ENCODE results near the gene TRIO.

TRIO gene

GRCh38 chr5:14332038-14332631 is 189.0 kb downstream of the TRIO start:
- Histone ChIP-seq H2BK5ac (ENCODE audit: low read depth, low read length, poor library complexity) (no peak overlapping the region), H4K91ac (ENCODE audit: low read depth, low read length) (no peak overlapping the region), H3K27ac (ENCODE audit: low read depth, low read length) (no peak overlapping the region), H3K27me3 (ENCODE audit: insufficient read depth, low read length) (no peaks in the 10 kb centered on the region), H4K12ac (ENCODE audit: low read depth, low read length) (no peak overlapping the region), H2AFZ (ENCODE audit: insufficient read depth, low read length, poor library complexity) (no peak overlapping the region), H3K4ac (ENCODE audit: low read depth, low read length) (no peak overlapping the region), H3K18ac (ENCODE audit: low read length) (no peak overlapping the region), H3K4me1 (ENCODE audit: control insufficient read depth in 1 of 2, insufficient read depth in 2 of 2, low read length in 2 of 2) (no peaks in the 10 kb centered on the region), H2BK120ac (ENCODE audit: insufficient read depth, low read length, poor library complexity) (no peak overlapping the region), H3K4me2 (ENCODE audit: low read length) (no peak overlapping the region), H2BK12ac (ENCODE audit: low read length) (no peak overlapping the region), H2AK5ac (ENCODE audit: low read length) (no peak overlapping the region), H3K36me3 (ENCODE audit: control insufficient read depth in 1 of 2, insufficient read depth in 2 of 2, low read length in 2 of 2) (peaks cover 22 to 38% of the 10 kb centered on the region in 2 experiments), H3K9ac (ENCODE audit: low read length) (no peak overlapping the region), H3K79me2 (ENCODE audit: control insufficient read depth, insufficient read depth, low read length, poor library complexity) (no peaks in the 10 kb centered on the region), H3K14ac (ENCODE audit: low read length) (no peak overlapping the region), H3K4me3 (ENCODE audit: low read depth, low read length) (no peak overlapping the region), H3K23ac (ENCODE audit: low read length) (no peak overlapping the region), H3K79me1 (ENCODE audit: low read length) (no peaks in the 10 kb centered on the region), H3K9me3 (ENCODE audit: insufficient read depth, low read depth, low read length) (no peaks in the 10 kb centered on the region), H4K8ac (ENCODE audit: low read depth, low read length) (no peak overlapping the region)
- no CpG with 5 or more reads among the region's 6 CpGs for whole genome bisulfite sequencing (ENCODE audit: extremely low coverage, insufficient coverage, insufficient read length)
- DNase-seq: no peak

- H3K9me3 ChIP-seq (ENCODE audit: insufficient read depth, low read depth, low read length): no peaks in the 10 kb centered on the region
- no peak overlapping the region for H4K8ac ChIP-seq (ENCODE audit: low read depth, low read length)
- no peak overlapping the region for H4K91ac ChIP-seq (ENCODE audit: low read depth, low read length)
- no peak overlapping the region for H2AK5ac ChIP-seq (ENCODE audit: low read length)
- H2AFZ ChIP-seq (ENCODE audit: insufficient read depth, low read length, poor library complexity): no peak overlapping the region
- no peaks in the 10 kb centered on the region for H3K27me3 ChIP-seq (ENCODE audit: insufficient read depth, low read length)
- WGBS (ENCODE audit: extremely low coverage, insufficient coverage, insufficient read length): no CpG with 5 or more reads among the region's 10 CpGs
- H3K27ac ChIP-seq (ENCODE audit: low read depth, low read length): no peak overlapping the region
- no peak overlapping the region for H3K14ac ChIP-seq (ENCODE audit: low read length)
- no peak overlapping the region for H3K9ac ChIP-seq (ENCODE audit: low read length)
- peaks cover 26 to 43% of the 10 kb centered on the region in 2 experiments for H3K36me3 ChIP-seq (ENCODE audit: control insufficient read depth in 1 of 2, insufficient read depth in 2 of 2, low read length in 2 of 2)
- H3K18ac ChIP-seq (ENCODE audit: low read length): no peak overlapping the region
- no peak overlapping the region for H2BK5ac ChIP-seq (ENCODE audit: low read depth, low read length, poor library complexity)
- H3K4me3 ChIP-seq (ENCODE audit: low read depth, low read length): no peak overlapping the region
- DNase-seq: no peak
- H4K12ac ChIP-seq (ENCODE audit: low read depth, low read length): no peak overlapping the region
- H3K79me2 ChIP-seq (ENCODE audit: control insufficient read depth, insufficient read depth, low read length, poor library complexity): no peaks in the 10 kb centered on the region
- no peaks in the 10 kb centered on the region for H3K79me1 ChIP-seq (ENCODE audit: low read length)
- H3K4me2 ChIP-seq (ENCODE audit: low read length): no peak overlapping the region
- H2BK120ac ChIP-seq (ENCODE audit: insufficient read depth, low read length, poor library complexity): no peak overlapping the region
- H3K4ac ChIP-seq (ENCODE audit: low read depth, low read length): no peak overlapping the region
- no peak overlapping the region for H2BK12ac ChIP-seq (ENCODE audit: low read length)
- H3K23ac ChIP-seq (ENCODE audit: low read length): no peak overlapping the region
- no peaks in the 10 kb centered on the region for H3K4me1 ChIP-seq (ENCODE audit: control insufficient read depth in 1 of 2, insufficient read depth in 2 of 2, low read length in 2 of 2)
These were observed 189.6 kb downstream of the TRIO start for GRCh38 chr5:14332746-14333145.

- H4K8ac ChIP-seq (ENCODE audit: low read depth, low read length): no peak overlapping the region
- no peaks in the 10 kb centered on the region for H3K4me1 ChIP-seq (ENCODE audit: control insufficient read depth in 1 of 2, insufficient read depth in 2 of 2, low read length in 2 of 2)
- H4K12ac ChIP-seq (ENCODE audit: low read depth, low read length): no peak overlapping the region
- no peaks in the 10 kb centered on the region for H3K79me2 ChIP-seq (ENCODE audit: control insufficient read depth, insufficient read depth, low read length, poor library complexity)
- H2AK5ac ChIP-seq (ENCODE audit: low read length): no peak overlapping the region
- no CpG with 5 or more reads among the region's 7 CpGs for WGBS (ENCODE audit: extremely low coverage, insufficient coverage, insufficient read length)
- H3K36me3 ChIP-seq (ENCODE audit: control insufficient read depth in 1 of 2, insufficient read depth in 2 of 2, low read length in 2 of 2): peaks cover 34 to 44% of the 10 kb centered on the region in 2 experiments
- H3K9ac ChIP-seq (ENCODE audit: low read length): no peak overlapping the region
- H3K18ac ChIP-seq (ENCODE audit: low read length): no peak overlapping the region
- no peak overlapping the region for H2BK5ac ChIP-seq (ENCODE audit: low read depth, low read length, poor library complexity)
- H3K79me1 ChIP-seq (ENCODE audit: low read length): no peaks in the 10 kb centered on the region
- H3K14ac ChIP-seq (ENCODE audit: low read length): no peak overlapping the region
- H3K27me3 ChIP-seq (ENCODE audit: insufficient read depth, low read length): no peaks in the 10 kb centered on the region
- H3K4ac ChIP-seq (ENCODE audit: low read depth, low read length): no peak overlapping the region
- peaks cover 1% of the 10 kb centered on the region for H3K9me3 ChIP-seq (ENCODE audit: insufficient read depth, low read depth, low read length)
- no peak overlapping the region for H4K91ac ChIP-seq (ENCODE audit: low read depth, low read length)
- H3K4me3 ChIP-seq (ENCODE audit: low read depth, low read length): no peak overlapping the region
- DNase-seq: no peak
- H2BK120ac ChIP-seq (ENCODE audit: insufficient read depth, low read length, poor library complexity): no peak overlapping the region
- H3K4me2 ChIP-seq (ENCODE audit: low read length): no peak overlapping the region
- no peak overlapping the region for H2AFZ ChIP-seq (ENCODE audit: insufficient read depth, low read length, poor library complexity)
- no peak overlapping the region for H2BK12ac ChIP-seq (ENCODE audit: low read length)
- no peak overlapping the region for H3K27ac ChIP-seq (ENCODE audit: low read depth, low read length)
- H3K23ac ChIP-seq (ENCODE audit: low read length): no peak overlapping the region
These were observed 194.5 kb downstream of the TRIO start for GRCh38 chr5:14337593-14337992.

GRCh38 chr5:14339468-14339867 is 196.3 kb downstream of the TRIO start:
- no peak overlapping the region for H2BK5ac ChIP-seq (ENCODE audit: low read depth, low read length, poor library complexity)
- no peak overlapping the region for H2AFZ ChIP-seq (ENCODE audit: insufficient read depth, low read length, poor library complexity)
- no peak overlapping the region for H4K8ac ChIP-seq (ENCODE audit: low read depth, low read length)
- no peak overlapping the region for H2BK12ac ChIP-seq (ENCODE audit: low read length)
- no peak overlapping the region for H2AK5ac ChIP-seq (ENCODE audit: low read length)
- no peak overlapping the region for H3K4me2 ChIP-seq (ENCODE audit: low read length)
- H3K23ac ChIP-seq (ENCODE audit: low read length): no peak overlapping the region
- no peak overlapping the region for H3K14ac ChIP-seq (ENCODE audit: low read length)
- H3K4ac ChIP-seq (ENCODE audit: low read depth, low read length): no peak overlapping the region
- no peak overlapping the region for H4K91ac ChIP-seq (ENCODE audit: low read depth, low read length)
- no peak overlapping the region for H3K4me3 ChIP-seq (ENCODE audit: low read depth, low read length)
- H4K12ac ChIP-seq (ENCODE audit: low read depth, low read length): no peak overlapping the region
- H3K27me3 ChIP-seq (ENCODE audit: insufficient read depth, low read length): no peaks in the 10 kb centered on the region
- H3K27ac ChIP-seq (ENCODE audit: low read depth, low read length): no peak overlapping the region
- no peak overlapping the region for H3K9ac ChIP-seq (ENCODE audit: low read length)
- no peak for DNase-seq
- no peaks in the 10 kb centered on the region for H3K79me2 ChIP-seq (ENCODE audit: control insufficient read depth, insufficient read depth, low read length, poor library complexity)
- peaks cover 31 to 38% of the 10 kb centered on the region in 2 experiments for H3K36me3 ChIP-seq (ENCODE audit: control insufficient read depth in 1 of 2, insufficient read depth in 2 of 2, low read length in 2 of 2)
- no peak overlapping the region for H3K18ac ChIP-seq (ENCODE audit: low read length)
- no peaks in the 10 kb centered on the region for H3K4me1 ChIP-seq (ENCODE audit: control insufficient read depth in 1 of 2, insufficient read depth in 2 of 2, low read length in 2 of 2)
- no peak overlapping the region for H2BK120ac ChIP-seq (ENCODE audit: insufficient read depth, low read length, poor library complexity)
- H3K79me1 ChIP-seq (ENCODE audit: low read length): no peaks in the 10 kb centered on the region
- WGBS (ENCODE audit: extremely low coverage, insufficient coverage, insufficient read length): no CpG with 5 or more reads among the region's 11 CpGs
- H3K9me3 ChIP-seq (ENCODE audit: insufficient read depth, low read depth, low read length): peaks cover 1% of the 10 kb centered on the region

Data from trophoblast cell (in vitro differentiated cells and primary cell).